HuH-7 (cell line): ENCODE measurements around the gene ALK.

Experiments used
- DNase-seq: peaks from one replicate; pipeline ENCODE4 v3.0.0; 2011; ENCODE audit warnings: low spot score

The ALK gene

GRCh38 chr2:29526587-29527586 is 394.5 kb downstream of the ALK start:
- no peak for DNase-seq

DNA sequence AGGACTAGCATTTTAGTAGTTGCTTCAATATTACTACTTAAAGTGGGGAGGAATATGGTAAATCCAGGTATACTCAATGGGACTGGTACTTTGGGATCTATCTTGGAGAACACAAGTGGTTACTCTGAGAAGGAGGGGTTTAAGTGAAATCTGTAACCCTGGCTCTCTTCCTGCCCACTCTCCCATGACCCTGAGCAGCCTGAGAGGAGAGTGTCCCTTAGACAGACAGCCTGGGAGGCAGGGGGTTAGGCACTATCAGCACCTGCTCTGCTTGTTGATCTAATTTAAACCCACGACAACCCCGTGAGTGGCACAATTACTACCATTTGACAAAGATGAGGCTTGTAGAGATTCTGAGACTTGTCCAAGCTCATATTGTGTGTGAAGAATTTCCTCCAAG is 395.5 kb downstream of the ALK start:
- DNase-seq = no peak

DNA sequence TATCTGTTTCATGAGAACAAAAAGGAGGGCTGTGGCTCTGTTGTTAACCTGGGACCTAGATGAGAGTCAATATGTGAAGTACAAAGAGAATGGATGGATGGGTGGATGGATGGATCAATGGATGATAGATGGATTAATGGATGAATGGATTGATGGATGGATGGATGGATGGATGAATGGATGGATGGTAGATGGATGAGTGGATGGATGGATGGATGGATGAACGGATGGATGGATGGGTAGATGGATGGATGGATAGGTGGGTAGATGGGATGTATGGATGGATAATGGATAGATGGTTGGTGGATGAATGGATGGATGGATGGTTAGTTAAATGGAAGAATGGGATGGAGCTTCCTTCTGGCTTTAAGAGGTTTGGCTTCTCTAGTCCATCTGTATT is 396.7 kb downstream of the ALK start:
- no peak for DNase-seq

GRCh38 chr2:29522951-29523669 is 398.3 kb downstream of the ALK start:
- no peak for DNase-seq

GRCh38 chr2:29520001-29520400 is 401.4 kb downstream of the ALK start:
- no peak for DNase-seq

DNA sequence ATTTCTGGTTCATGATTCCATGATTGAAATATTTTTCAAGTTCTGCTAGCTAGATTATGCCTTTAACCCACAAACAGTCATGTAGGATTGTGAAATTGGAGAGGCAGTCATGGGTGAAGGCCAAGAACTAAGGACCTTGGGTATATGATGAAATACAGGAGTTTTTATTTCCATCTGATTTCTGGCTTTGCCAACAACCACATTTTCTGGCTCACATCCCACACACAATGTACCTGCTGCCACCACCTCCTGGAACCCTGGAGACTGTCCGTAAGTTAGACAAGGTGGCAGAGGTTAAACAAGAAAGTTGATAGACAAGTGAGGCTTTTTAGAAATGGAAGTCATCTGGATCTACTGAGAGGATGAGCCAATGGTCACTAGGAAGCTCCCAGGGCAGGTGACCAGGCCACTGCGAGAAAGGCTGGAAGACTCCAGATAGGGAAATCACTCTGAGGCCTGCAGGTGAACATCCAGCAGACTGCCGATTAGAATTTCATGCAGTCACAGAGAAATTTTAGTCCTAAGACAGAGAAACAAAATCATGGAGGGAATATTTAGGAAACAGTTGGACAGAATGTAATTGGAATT is 402.0 kb downstream of the ALK start:
- DNase-seq = no peak

- no peak for DNase-seq
Measured at GRCh38 chr2:29518646-29519337, 402.6 kb downstream of the ALK start.

GRCh38 chr2:29518010-29518409 is 403.4 kb downstream of the ALK start:
- DNase-seq = no peak

DNA sequence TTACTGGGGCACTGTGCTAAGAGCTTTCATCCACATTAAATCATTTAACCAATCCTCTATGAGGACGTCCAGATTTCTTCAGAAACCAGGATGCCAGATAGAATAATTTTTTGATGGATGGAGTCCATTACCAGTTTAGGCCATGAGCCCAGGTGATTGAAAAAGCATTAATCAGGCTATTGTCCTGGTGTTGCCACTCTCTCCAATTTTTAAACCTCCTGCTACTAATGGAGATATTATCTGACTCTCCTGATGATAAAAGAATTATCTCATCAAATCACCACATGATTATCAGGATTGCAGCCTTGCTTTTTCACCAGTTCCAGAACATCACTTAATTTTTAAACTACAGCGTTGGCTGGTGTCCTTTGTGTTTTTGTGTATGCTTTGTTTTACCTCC is 404.0 kb downstream of the ALK start:
- no peak for DNase-seq

DNA sequence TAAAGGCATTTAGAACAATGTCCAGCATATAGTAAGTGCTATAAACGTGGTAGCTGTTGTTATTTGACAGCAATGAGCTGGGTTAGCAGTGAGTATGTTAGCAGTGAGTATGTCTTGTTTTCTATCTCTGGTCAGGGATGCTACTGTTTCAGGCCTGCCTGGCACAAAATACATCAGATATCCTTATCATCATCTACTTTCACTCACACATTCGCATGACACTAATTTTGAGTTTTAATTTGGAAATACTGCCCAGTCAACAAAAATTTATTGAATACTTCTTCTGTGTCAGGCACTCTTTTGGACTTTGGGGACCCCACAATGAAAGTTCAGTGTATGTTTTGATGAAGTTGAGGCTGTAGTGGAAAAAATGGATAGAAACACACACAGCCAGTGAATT is 404.6 kb downstream of the ALK start:
- DNase-seq = no peak

DNA sequence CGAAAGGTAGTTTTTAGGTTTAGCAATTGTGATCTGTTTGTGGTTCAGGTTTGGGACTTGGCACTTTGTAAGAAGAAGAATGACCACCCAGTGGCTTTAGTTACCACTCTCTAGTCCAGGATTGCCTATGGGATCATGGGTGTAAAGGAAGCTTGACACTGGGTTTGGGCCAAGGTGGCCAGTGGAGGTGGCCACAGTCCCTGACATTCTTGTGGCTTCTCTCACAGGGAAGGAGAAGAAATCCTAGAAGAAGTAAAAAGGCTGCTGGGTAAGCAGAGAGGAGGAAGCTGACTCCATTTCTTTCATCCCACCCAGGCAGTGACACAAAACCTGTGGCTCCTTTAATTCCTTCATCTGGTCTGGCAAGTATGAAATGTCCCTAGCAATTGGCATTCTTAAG is 411.5 kb downstream of the ALK start:
- no peak for DNase-seq

GRCh38 chr2:29509397-29509796 is 412.0 kb downstream of the ALK start:
- no peak for DNase-seq

- DNase-seq = no peak
Measured at GRCh38 chr2:29504746-29505145, 416.6 kb downstream of the ALK start.

GRCh38 chr2:29502460-29502911 is 418.9 kb downstream of the ALK start:
- DNase-seq = no peak

GRCh38 chr2:29497375-29497774 is 424.0 kb downstream of the ALK start:
- DNase-seq = no peak

DNA sequence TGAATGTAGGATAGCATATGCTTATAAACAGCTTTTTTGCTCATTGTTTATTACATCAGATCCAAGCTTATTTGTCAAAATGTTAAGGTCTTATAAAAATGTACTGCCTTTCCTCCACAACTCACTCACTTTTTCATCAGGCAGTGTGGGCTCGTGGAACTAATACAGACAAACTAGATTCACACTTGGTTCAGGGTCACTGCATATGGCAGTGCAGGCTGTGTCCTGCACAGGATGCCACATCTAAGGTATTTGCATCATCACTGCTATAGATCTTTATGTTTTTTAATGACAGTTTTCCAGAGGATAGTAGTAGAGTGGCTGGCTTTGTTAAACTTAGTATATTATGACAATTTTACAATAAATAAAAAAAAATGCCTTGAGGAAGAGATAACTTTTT is 425.2 kb downstream of the ALK start:
- DNase-seq = no peak

- DNase-seq = no peak
Measured at GRCh38 chr2:29495536-29496060, 425.8 kb downstream of the ALK start.

DNA sequence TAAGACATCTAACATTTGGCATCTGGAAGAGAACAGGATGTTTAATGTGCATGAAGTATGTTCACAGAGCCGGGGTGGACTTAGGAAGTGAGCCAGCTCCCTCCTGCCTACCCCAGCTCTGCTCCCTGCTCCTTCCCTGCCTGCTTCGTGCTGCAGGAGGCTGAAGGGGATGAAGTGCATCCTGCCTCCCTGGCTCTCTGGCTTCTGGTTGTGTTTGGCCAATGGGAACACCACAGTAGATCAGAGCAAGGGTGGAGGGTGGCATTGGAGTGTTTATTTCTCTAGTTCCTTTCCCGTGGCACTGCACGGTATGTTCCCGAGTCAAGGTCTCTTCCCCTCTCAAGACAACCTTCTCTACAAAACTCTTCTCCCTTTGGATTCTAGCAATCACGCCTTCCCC is 426.3 kb downstream of the ALK start:
- DNase-seq = no peak

DNA sequence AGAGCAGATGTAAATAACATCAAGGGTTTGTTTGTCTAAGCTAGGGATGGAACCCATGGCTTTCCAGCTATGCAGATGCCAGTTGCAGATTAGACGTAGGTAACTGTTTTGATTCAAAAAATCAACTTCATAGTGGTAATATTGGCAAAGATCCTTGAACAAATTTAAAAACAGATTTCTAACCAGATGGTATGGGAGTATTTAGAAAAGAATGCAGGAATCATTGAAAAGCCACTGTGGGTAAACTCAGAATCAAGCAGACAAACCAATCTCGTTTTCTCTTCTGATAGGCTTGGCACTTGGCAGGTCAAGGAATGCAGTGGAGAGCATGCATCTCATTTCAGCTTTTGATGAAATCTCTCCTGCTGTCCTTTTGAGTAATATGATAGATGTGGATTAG is 428.7 kb downstream of the ALK start:
- no peak for DNase-seq

- DNase-seq = no peak
Measured at GRCh38 chr2:29490045-29490444, 431.3 kb downstream of the ALK start.

DNA sequence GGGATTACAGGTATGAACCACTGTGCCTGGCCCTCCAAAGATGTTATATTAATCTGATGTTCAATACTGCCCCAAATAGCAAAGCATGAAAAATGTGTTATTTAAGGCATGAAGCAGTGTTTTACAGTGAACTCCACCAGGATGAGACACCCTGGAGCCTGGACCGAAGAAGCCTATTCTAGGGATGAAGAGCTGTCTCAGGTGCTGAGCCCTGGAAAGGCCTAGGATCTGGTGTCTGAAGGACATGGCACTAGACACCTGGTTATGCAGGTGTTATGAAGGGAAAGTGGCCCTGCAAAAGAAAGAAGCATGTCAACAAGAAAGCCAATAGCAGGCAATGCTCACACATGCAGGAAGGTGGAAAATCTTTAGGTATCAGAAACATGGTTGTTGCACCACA is 431.8 kb downstream of the ALK start:
- DNase-seq = no peak

DNA sequence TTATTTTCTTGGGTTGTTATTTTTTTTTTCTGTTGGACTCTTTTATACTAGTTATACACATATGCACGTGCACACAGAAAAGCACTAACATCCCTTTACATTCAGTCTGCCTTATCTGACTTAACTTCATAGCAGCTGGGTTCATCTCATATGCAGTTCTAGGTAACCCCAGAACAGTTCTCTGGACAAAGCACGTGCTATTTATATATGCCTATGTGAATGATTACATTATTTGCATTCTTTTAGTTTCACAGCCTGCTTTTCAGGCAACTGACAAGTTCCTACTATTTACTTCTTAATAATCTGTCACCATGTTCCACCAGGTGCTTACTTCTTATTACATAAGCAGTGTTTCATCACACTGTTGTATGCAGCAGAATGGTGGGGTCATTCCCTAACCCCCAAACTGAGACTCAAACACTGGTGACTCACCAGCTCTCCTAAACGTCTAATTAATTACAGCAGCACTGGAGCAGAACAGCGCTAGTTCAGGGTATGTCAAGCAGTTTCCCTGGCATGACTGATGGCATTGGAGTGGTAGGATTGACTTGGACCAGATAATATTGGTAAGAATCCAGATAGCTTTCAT is 433.3 kb downstream of the ALK start:
- no peak for DNase-seq
